Activated CD4-positive, alpha-beta T cell treated with anti-CD3 and anti-CD28 coated beads, Interleukin-2, amount 50 U/mL, for 4 hours (primary cell): Measurements from ENCODE around the gene CCDC170.
"Not testable (repeated sequence)": the region's sequence is repeated elsewhere in the genome, so short reads cannot be mapped to it uniquely, and the experiment has no call there.

Experiments used
- DNase-seq, 2 experiments: peaks; one replicate each; pipeline ENCODE4 v3.0.0-alpha.2; 2020

CCDC170 gene

GRCh38 chr6:151494936-151495320, 1.1 kb downstream of the CCDC170 start:
- no peak for DNase-seq

GRCh38 chr6:151495380-151495779, 1.6 kb downstream of the CCDC170 start:
- DNase-seq = no peak

- DNase-seq = no peak
These were observed 4.1 kb downstream of the CCDC170 start for GRCh38 chr6:151497905-151498304.

DNA sequence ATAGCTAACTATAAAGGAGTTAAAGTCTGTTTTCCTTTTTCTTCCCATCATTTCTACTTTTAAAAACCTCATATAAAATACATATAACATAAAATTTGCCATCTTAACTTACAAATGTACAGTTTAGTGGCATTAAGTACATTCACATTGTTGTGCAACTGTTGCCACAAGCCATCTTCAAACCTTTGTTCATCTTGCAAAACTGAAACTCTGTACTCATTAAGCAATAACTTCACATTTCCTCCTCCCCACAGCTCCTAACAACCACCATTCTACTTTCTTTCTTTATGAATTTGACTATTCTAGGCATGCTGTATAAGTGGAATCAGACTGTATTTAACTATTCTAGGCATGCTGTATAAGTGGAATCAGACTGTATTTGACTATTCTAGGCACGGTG, 4.5 kb downstream of the CCDC170 start:
- DNase-seq = no peak

DNA sequence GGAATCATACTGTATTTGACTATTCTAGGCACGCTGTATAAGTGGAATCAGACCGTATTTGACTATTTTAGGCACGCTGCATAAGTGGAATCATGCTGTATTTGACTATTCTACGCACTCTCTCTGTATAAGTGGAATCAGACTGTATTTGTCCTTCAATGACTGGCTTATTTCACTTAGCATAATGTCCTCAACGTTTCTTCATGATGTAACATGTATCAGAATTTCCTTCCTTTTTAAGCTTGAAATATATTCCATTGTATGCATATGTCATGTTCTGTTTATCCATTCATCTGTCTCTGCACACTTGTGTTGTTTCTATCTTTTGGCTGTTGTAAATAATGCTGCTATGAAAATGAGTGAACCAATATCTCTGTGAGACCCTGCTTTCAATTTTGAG, 5.7 kb downstream of the CCDC170 start:
- DNase-seq = no peak

GRCh38 chr6:151501511-151502136, 7.8 kb downstream of the CCDC170 start:
- no peak for DNase-seq

DNA sequence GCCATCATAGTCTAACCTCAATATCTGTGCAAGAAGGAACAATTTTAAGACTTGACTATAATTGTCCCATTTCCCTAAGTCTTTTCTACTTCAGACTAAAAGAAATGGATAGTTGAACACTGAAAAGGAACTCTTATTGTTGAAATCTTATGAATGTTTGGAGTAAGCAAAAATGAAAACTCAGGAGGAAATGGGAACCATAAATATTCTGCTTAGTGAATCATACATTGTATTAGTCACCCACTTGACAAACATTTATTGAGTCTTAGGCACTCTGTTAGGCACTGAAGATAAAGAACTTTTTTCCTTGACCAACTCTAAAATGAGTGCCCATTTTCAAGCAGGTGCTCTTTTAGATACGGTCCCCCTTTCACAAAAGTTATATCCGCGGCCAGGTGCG, 8.7 kb downstream of the CCDC170 start:
- DNase-seq = no peak

DNA sequence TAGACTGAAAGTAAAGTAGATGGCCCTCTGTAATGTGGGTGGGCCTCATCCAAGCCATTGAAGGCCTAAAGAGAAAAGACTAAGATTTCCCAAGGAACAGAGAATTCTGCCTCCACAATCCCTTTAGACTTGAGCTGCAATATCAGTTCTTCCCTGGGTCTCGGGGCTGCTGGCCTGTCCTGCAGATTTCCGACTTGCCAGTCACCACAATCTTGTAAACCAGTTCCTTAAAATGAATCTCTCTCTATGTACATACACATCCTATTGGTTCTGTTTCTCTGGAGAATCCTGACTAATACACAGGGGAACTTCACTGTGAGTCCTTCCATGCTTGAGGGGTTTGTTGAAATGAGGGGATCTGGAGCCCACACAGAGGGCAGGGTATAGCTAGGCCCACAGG, 12.9 kb downstream of the CCDC170 start:
- no peak for DNase-seq

DNA sequence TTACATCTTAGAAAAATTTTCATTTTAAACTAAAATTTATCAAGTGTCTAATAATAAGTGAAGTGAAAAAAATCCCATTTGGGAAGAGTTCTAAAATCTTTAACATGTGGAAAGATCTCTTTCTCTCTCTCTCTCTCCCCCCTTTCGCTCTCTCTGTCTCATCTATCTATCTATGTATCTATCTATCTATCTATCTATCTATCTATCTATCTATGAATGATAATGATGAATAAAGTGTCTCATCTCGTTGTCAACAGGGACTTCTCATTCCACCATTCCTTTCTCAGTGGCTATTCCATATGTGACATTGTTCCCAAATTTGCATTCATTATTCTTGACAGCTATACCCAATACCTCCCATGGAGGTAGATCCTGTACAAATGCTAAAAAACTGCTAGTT, 15.2 kb downstream of the CCDC170 start:
- DNase-seq = no peak

- DNase-seq = no peak
These were observed 18.7 kb downstream of the CCDC170 start for GRCh38 chr6:151512481-151512880.

- DNase-seq = no peak
These were observed 20.3 kb downstream of the CCDC170 start for GRCh38 chr6:151514000-151514730.

DNA sequence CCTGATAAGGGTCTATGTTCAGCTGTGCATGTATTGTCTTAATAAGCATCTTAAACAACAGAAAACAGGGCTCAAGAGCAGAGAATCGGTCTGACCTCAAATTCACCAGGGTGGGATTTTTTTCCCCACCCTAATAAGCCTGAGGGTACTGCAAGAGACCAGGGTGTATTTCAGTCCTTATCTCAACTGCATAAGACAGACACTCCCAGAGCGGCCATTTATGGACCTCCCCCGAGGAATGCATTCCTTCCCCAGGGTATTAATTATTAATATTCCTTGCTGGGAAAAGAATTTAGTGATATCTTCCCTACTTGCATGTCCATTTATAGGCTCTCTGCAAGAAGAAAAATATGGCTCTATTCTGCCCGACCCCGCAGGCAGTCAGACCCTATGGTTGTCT, 25.2 kb downstream of the CCDC170 start:
- not testable (repeated sequence) for DNase-seq

GRCh38 chr6:151523034-151523433, 29.2 kb downstream of the CCDC170 start:
- no peak for DNase-seq

DNA sequence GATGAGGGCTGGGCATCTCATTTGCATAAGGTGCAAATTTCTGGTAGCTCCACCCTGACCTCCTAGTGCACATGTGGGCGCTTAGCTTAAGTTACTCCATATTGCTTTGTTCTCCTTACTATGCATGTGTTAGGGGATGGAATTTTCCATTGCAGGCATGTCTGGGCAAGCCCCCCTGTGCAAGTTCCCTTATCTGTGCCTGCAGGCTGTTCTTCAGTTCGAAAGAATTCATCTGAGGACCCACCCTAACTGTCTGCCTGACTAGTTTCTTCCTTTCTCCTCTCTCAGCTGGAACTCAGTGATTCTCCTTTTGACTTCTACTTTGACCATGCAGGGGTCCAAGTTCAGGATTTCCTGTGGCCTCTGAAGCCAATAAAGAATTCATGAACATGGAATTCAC, 30.2 kb downstream of the CCDC170 start:
- DNase-seq = no peak

GRCh38 chr6:151534576-151534975, 40.8 kb downstream of the CCDC170 start:
- DNase-seq = no peak

- DNase-seq = no peak
These were observed 41.8 kb downstream of the CCDC170 start for GRCh38 chr6:151535476-151536187.

DNA sequence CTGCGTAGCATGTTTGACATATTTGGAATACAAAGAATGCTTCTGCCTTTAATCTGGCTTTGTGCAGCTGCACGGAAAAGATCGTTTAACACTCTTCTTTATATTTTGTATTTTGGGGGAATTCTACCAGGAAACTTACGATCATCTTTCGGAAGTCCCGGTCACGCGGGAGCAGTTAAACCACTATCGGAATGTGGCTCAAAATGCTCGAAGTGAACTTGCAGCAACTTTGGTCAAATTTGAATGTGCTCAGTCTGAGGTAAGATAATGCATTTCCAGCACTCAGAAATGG, 42.3 kb downstream of the CCDC170 start:
- DNase-seq = no peak

DNA sequence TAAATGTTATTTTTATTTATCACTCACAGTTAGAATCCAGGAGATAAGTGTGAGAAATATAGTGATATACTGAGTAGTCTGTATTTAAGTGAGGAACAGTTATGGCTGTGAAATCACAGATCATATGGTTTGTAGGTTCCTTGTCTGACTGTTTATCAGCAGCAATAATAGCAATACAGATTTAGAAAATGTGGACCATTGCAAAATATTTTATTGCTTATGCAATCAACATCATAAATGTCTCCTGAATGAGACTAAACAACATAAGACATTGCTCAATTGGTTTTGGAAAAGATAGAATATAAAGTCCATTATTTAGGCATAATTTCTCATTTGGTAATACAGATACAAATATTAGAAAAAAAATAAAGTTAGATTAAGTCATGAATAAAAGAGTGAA, 43.7 kb downstream of the CCDC170 start:
- no peak for DNase-seq

- no peak for DNase-seq
These were observed 45.9 kb downstream of the CCDC170 start for GRCh38 chr6:151539506-151540268.

DNA sequence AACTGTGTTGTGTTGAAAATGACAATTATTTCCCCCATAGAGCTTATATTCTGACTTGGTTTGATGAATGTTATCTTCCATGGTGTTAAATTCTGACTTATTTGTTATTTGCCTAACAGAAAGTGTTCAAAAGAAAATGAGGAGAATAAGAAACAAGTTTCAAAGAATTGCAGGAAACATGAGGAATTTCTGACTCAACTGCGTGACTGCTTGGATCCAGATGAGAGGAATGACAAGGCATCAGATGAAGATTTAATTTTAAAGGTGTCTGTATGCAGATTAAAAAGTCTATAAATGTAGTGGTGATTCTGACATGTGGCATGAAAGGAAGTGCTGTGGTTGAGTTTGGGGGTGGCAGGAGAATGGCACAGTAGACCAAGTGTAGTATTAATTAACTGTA, 50.6 kb downstream of the CCDC170 start:
- DNase-seq = no peak

DNA sequence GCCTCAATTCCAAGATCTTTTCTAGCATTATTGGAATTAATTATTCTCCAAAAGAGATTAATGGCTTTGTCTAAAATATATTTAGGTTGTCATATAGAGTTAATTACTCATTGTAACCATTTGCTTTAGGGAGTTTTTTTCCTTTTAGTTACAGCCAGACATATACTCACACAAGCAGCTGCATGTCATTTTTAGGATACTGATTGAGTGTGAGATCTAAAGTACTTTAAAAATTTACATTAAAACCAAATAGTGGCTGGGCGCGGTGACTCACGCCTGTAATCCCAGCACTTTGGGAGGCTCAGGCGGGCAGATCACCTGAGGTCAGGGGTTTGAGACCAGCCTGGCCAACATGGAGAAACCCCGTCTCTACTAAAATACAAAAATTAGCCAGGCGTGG, 51.1 kb downstream of the CCDC170 start:
- not testable (repeated sequence) for DNase-seq

DNA sequence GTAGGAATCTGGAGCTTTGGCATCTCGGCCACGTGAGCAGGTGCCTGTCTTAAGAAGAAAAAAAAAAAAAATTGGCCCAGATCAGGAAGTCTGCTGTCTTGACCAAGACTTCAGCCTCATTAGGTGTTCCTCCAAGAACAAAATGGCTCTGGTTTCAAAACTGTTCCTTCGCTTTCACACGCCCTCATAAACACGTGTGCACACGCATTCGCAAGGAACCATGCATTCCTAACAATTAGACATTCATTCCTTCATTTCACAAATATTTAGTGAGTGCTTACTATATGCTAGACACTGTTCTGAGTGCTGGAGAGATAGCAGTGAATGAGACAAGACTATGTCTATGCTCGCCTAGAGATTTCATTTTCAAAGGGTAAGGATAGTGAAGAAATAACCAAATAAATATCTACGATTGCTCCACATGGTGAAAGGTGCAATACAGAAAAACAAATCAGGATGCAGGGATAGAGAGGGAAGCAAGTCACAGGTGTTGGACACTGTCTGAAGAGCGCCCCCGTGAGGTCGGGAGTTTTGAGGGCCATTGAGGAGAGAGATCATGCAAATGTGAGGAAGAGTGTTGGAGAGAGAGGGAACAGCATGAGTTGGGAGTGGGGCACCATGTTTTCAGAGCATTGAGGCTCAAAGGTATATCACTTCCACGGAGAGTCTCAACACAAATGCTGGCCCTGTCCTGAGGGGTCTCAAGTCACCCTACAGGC, 53.3 kb downstream of the CCDC170 start:
- DNase-seq = no peak

DNA sequence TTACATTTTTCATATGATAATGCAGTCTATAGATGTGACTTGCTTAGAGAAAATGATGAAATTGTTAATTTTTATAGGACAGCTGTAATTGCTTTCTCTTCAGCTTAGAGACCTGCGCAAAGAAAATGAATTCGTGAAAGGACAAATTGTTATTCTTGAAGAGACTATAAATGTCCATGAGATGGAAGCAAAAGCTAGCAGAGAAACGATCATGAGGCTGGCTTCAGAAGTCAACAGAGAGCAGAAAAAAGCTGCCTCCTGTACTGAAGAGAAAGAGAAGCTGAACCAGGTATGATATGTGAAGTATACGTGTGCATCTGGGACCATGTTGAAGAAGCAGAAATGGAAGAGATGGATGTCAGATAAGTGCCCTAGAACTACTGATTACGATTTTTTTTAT, 54.4 kb downstream of the CCDC170 start:
- DNase-seq = no peak
